ENCODE measurements around the gene TIGIT.
"Not testable (repeated sequence)": the region's sequence is repeated elsewhere in the genome, so short reads cannot be mapped to it uniquely, and the experiment has no call there.

The TIGIT gene

DNA sequence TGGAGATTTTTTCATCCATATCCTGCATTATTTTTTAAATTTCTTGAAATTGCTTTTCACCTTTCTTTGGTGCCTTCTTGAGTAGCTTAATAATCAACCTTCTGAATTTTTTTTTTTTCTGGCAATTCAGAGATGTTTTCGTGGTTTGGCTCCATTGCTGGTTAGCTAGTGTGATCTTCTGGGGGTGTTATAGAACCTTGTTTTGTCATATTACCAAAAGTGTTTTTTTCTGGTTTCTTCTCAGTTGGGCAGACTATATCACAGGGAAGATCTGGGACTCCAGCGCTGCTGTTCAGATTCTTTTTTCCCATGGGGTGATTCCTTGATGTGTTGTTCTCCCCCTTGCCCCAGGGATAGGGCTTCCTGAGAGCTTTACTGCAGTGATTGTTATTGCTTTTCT, 23.8 kb upstream of the TIGIT start:
- TF ChIP-seq MYC (IDR thresholded peaks at IDR 0.05; ENCODE audit: low read depth, low read length) (no peak), MAX (IDR thresholded peaks at IDR 0.05; ENCODE audit: low read depth, low read length) (no peak), POLR2A (IDR thresholded peaks at IDR 0.05; ENCODE audit: extremely low read depth, insufficient read length) (no peak)
- TF ChIP-seq, protein P1, sequence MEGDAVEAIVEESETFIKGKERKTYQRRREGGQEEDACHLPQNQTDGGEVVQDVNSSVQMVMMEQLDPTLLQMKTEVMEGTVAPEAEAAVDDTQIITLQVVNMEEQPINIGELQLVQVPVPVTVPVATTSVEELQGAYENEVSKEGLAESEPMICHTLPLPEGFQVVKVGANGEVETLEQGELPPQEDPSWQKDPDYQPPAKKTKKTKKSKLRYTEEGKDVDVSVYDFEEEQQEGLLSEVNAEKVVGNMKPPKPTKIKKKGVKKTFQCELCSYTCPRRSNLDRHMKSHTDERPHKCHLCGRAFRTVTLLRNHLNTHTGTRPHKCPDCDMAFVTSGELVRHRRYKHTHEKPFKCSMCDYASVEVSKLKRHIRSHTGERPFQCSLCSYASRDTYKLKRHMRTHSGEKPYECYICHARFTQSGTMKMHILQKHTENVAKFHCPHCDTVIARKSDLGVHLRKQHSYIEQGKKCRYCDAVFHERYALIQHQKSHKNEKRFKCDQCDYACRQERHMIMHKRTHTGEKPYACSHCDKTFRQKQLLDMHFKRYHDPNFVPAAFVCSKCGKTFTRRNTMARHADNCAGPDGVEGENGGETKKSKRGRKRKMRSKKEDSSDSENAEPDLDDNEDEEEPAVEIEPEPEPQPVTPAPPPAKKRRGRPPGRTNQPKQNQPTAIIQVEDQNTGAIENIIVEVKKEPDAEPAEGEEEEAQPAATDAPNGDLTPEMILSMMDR (IDR thresholded peaks at IDR 0.05; ENCODE audit: low read depth, low read length), result no peak

GRCh38 chr3:114272271-114272670, 21.6 kb upstream of the TIGIT start:
- no peak for TF ChIP-seq MYC (IDR thresholded peaks at IDR 0.05; ENCODE audit: low read depth, low read length)
- TF ChIP-seq POLR2A (IDR thresholded peaks at IDR 0.05; ENCODE audit: extremely low read depth, insufficient read length), result no peak
- no peak for TF ChIP-seq MAX (IDR thresholded peaks at IDR 0.05; ENCODE audit: low read depth, low read length)
- TF ChIP-seq, protein P1 (IDR thresholded peaks at IDR 0.05; ENCODE audit: low read depth, low read length), result no peak
- no peak for DNase-seq (ENCODE audit: low read depth)
- H3K4me3 ChIP-seq (ENCODE audit: low read depth, low read length), result no peak overlapping the region

More for the DNA sequence above, 23.8 kb upstream of the TIGIT start:
- DNase-seq (ENCODE audit: low read depth), result no peak
- no peak overlapping the region for H3K4me3 ChIP-seq (ENCODE audit: low read depth, low read length)

DNA sequence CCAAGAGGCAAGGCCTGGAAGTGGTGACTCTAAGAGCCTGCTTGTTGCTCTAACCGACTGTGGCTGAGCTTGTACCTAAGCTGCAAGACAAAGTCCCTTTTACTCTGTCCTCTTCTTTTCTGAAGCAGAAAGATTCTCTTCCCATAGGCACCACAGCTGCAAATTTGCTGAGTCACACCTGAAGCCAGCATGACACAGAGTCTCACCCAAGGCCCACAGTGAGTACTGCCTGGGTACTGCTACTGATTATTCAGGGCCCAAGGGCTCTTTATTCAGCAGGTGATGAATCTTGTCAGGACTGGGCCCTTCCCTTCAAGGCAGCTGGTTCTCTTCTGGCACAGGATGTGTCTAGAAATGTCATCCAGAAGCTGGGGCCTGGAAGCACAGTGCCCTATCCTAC, 18.9 kb upstream of the TIGIT start:
- no peak overlapping the region for H3K4me3 ChIP-seq (ENCODE audit: low read depth, low read length)
- TF ChIP-seq MAX (IDR thresholded peaks at IDR 0.05; ENCODE audit: low read depth, low read length) (no peak), MYC (IDR thresholded peaks at IDR 0.05; ENCODE audit: low read depth, low read length) (no peak), POLR2A (IDR thresholded peaks at IDR 0.05; ENCODE audit: extremely low read depth, insufficient read length) (no peak)
- TF ChIP-seq, protein P1 (IDR thresholded peaks at IDR 0.05; ENCODE audit: low read depth, low read length), result no peak
- DNase-seq (ENCODE audit: low read depth), result peak; percentile 19

DNA sequence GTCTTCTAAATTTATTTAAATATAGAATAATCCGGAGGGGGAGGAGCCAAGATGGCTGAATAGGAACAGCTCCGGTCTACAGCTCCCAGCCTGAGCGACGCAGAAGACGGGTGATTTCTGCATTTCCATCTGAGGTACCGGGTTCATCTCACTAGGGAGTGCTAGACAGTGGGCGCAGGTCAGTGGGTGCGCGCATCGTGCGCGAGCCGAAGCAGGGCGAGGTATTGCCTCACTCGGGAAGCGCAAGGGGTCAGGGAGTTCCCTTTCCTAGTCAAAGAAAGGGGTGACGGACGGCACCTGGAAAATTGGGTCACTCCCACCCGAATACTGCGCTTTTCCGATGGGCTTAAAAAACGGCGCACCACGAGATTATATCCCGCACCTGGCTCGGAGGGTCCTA, 17.0 kb upstream of the TIGIT start:
- H3K4me3 ChIP-seq (ENCODE audit: low read depth, low read length); DNase-seq (ENCODE audit: low read depth): not testable (repeated sequence)

GRCh38 chr3:114284644-114285043, 9.2 kb upstream of the TIGIT start:
- no peak for DNase-seq (ENCODE audit: low read depth)
- TF ChIP-seq MYC (IDR thresholded peaks at IDR 0.05; ENCODE audit: low read depth, low read length) (no peak), POLR2A (IDR thresholded peaks at IDR 0.05; ENCODE audit: extremely low read depth, insufficient read length) (no peak), MAX (IDR thresholded peaks at IDR 0.05; ENCODE audit: low read depth, low read length) (no peak)
- TF ChIP-seq, protein P1 (IDR thresholded peaks at IDR 0.05; ENCODE audit: low read depth, low read length), result no peak
- H3K4me3 ChIP-seq (ENCODE audit: low read depth, low read length), result no peak overlapping the region

- DNase-seq (ENCODE audit: low read depth), result no peak
- no peak overlapping the region for H3K4me3 ChIP-seq (ENCODE audit: low read depth, low read length)
- no peak for TF ChIP-seq POLR2A (IDR thresholded peaks at IDR 0.05; ENCODE audit: extremely low read depth, insufficient read length)
- TF ChIP-seq MAX (IDR thresholded peaks at IDR 0.05; ENCODE audit: low read depth, low read length), result no peak
- TF ChIP-seq, protein P1 (IDR thresholded peaks at IDR 0.05; ENCODE audit: low read depth, low read length), result no peak
These were observed 8.1 kb upstream of the TIGIT start for GRCh38 chr3:114285648-114286230.
